Adrenal gland (tissue), 12 donors: Measurements from ENCODE around the gene MAGEB1. TPM values are rescaled to one million over a fixed set of nuclear protein-coding genes. Genes with fewer than 3 reads are reported as not detected.
A peak's percentile ranks its signal among the peaks of the same experiment; 100 is the strongest.

Experiments
- DNase-seq, 7 donors: peaks; one replicate each; pipeline ENCODE4 v3.0.0-alpha.2; 2019 to 2020
- H3K27ac ChIP-seq, 5 donors: fragments of 200-600 bp; sonication (generic) in 4 of 5; 1 replicate in 3 of 5; 2 replicates in 2 of 5; pipeline versions ENCODE4 v1.5.1 to v1.8.0; 2016 to 2020; ENCODE audit warnings: mild to moderate bottlenecking in 1 of 5
- H3K27me3 ChIP-seq: fragments of 200-600 bp; 2 replicates; pipeline ENCODE4 v1.8.0; 2021
- H3K36me3 ChIP-seq, 2 donors: fragments of 200-600 bp; replicated peaks in 1 of 2; 1 replicate in 1 of 2; 2 replicates in 1 of 2; pipeline versions ENCODE4 v1.5.1 to v1.8.0; 2018 to 2022
- H3K4me1 ChIP-seq, 2 donors: fragments of 200-600 bp; replicated peaks in 1 of 2; 1 replicate in 1 of 2; 2 replicates in 1 of 2; pipeline versions ENCODE4 v1.5.1 to v1.8.0; 2018 to 2021
- H3K4me3 ChIP-seq, 4 donors: fragments of 200-600 bp; sonication (generic) in 3 of 4; one replicate each; pipeline ENCODE4 v1.5.1; 2016 to 2018
- H3K9me3 ChIP-seq, 3 donors: fragments of 200-600 bp; sonication (generic) in 1 of 3; replicated peaks in 1 of 3; 1 replicate in 2 of 3; 2 replicates in 1 of 3; pipeline versions ENCODE4 v1.5.1 to v1.8.0; 2016 to 2021
- CTCF ChIP-seq, 6 experiments: fragments of 450-650 bp in 4 of 6; fragments of 200-600 bp in 2 of 6; sonication (generic) in 1 of 6; IDR thresholded peaks; 1 replicate in 5 of 6; 2 replicates in 1 of 6; pipeline versions ENCODE4 v1.5.1 to v1.8.0; 2016 to 2021; ENCODE audit warnings: antibody characterized with exemption in 6 of 6, mild to moderate bottlenecking in 2 of 6, moderate library complexity in 1 of 6
- POLR2A ChIP-seq, 2 donors: fragments of 450-650 bp; IDR thresholded peaks; one replicate each; pipeline ENCODE4 v1.6.1; 2017; ENCODE audit warnings: antibody characterized with exemption in 2 of 2, mild to moderate bottlenecking in 2 of 2, moderate library complexity in 1 of 2
- WGBS, 4 donors: extraction: QIAGEN DNeasy Blood & Tissue Kit in 2 of 4; methylation state at CpG; one replicate each; pipeline versions ENCODE4 v1.1.5 to v1.1.7; 2013 to 2017; 5-methylcytosine and 5-hydroxymethylcytosine counted together
- intact Hi-C, 2 donors: fragments of 100-400 bp; cut with DNase I; formaldehyde crosslinking; loops; one replicate each; pipeline versions ENCODE4 v1.14.1 to v1.15.0; 2022 to 2023
- polyA plus RNA-seq, 3 donors: library from polyadenylated mRNA; stranded (reverse); fragments of 200-250 nt in 2 of 3; fragments of 350-450 nt in 1 of 3; fragmentation: Illumina TruSeq in 1 of 3; extraction: RNeasy Lipid Tissue Mini Kit (QIAGEN cat#74804) in 1 of 3; gene quantifications; one replicate each; pipeline ENCODE4 v1.2.3, GENCODE V29; 2013 to 2014
- total RNA-seq, 9 donors: library from RNA; depleted of rRNA in 4 of 9; stranded (reverse); fragments of >200 nt in 4 of 9; fragments of 120-200 nt in 1 of 9; fragmentation: NEBNext Ultra II Directional in 1 of 9; extraction: Animal tissue kit (Norgen Biotek cat#: 25700) in 1 of 9; gene quantifications; one replicate each; pipeline versions ENCODE4 v1.1.0 to v1.2.4, GENCODE V29; 2013 to 2023
- donor health status: healthy with polysubstance abuse.
- donor health status: Bipolar disorder and iron deficiency.
- donor health status: DM: yes; HTN: yes; CAD: no.
- donor health status: DM: no; HTN: no; CAD: no.
- donor health status: DM: no; HTN: no; CAD: no.
- donor health status: DM: yes; HTN: yes; CAD: no.

MAGEB1 gene
- total and polyA plus RNA-seq, 12 donors = not detected

- peak overlapping the region; percentile 30 to 77 (median 74) for H3K27ac ChIP-seq
- peak in 1 of 2 donors; percentile 23 for TF ChIP-seq POLR2A (IDR thresholded peaks at IDR 0.05)
- no peak for TF ChIP-seq CTCF (IDR thresholded peaks at IDR 0.05)
Measured at GRCh38 chrX:30283456-30284200, 36.7 kb downstream of the MAGEB1 start.

GRCh38 chrX:30296408-30297254 lies 49.7 kb downstream of the MAGEB1 start:
- TF ChIP-seq CTCF (IDR thresholded peaks at IDR 0.05) (no peak), POLR2A (IDR thresholded peaks at IDR 0.05) (no peak)
- Histone ChIP-seq H3K27me3 (peaks cover 10% of the 10 kb centered on the region), H3K27ac (no peak overlapping the region), H3K36me3 (no peaks in the 10 kb centered on the region), H3K4me1 (peaks cover 0 to under 1% of the 10 kb centered on the region in 2 donors), H3K9me3 (no peaks in the 10 kb centered on the region), H3K4me3 (no peak overlapping the region)
- intact Hi-C loops = no loop called here
- no peak for DNase-seq
- WGBS, 4 donors = 49 to 81% (median 64%) methylated on average over 5 of the region's 5 CpGs

More at GRCh38 chrX:30283456-30284200, 36.7 kb downstream of the MAGEB1 start:
- H3K36me3 ChIP-seq = no peaks in the 10 kb centered on the region
- DNase-seq = peak; percentile 26 to 64 (median 41)
- H3K9me3 ChIP-seq = no peaks in the 10 kb centered on the region
- intact Hi-C loops = no loop called here
- 52 to 68% (median 58%) methylated on average over 3 of the region's 3 CpGs for WGBS, 4 donors
- no peaks in the 10 kb centered on the region for H3K27me3 ChIP-seq
- H3K4me3 ChIP-seq = no peak overlapping the region
- peaks cover 7% of the 10 kb centered on the region in 2 donors for H3K4me1 ChIP-seq

GRCh38 chrX:30301208-30301607 lies 54.3 kb downstream of the MAGEB1 start:
- intact Hi-C loops = no loop called here
- no peak for TF ChIP-seq POLR2A (IDR thresholded peaks at IDR 0.05)
- TF ChIP-seq CTCF (IDR thresholded peaks at IDR 0.05) = no peak
- Histone ChIP-seq H3K27ac (peak overlapping the region in 1 of 5 donors; percentile 54), H3K36me3 (no peaks in the 10 kb centered on the region), H3K9me3 (no peaks in the 10 kb centered on the region), H3K27me3 (peaks cover 3% of the 10 kb centered on the region), H3K4me1 (peaks cover 8 to 9% of the 10 kb centered on the region in 2 donors), H3K4me3 (no peak overlapping the region)
- no peak for DNase-seq

Other genes with a start within 250 kb of the MAGEB1 start
- under 1 TPM in 2 of 9 donors, not detected in 7; 0.14 to 0.19 TPM for gene MAGEB2, start 31.6 kb upstream of the MAGEB1 start, total RNA-seq
- gene MAGEB2, start 31.6 kb upstream of the MAGEB1 start, polyA plus RNA-seq = not detected
- under 1 TPM in 1 of 9 donors, not detected in 8; 0.71 TPM for gene MAGEB3, start 16.5 kb upstream of the MAGEB1 start, total RNA-seq
- gene MAGEB3, start 16.5 kb upstream of the MAGEB1 start, polyA plus RNA-seq = under 1 TPM in 1 of 3 donors, not detected in 2; 0.03 TPM
- gene MAGEB4, start 5.1 kb upstream of the MAGEB1 start, total RNA-seq = not detected
- not detected for gene MAGEB4, start 5.1 kb upstream of the MAGEB1 start, polyA plus RNA-seq
- 10 to 100 TPM in 8 of 9 donors, 1 to 10 TPM in 1; 5.4 to 77.4 (median 45.1) TPM for gene NR0B1, start 62.2 kb downstream of the MAGEB1 start, total RNA-seq
- 10 to 100 TPM; 13.1 to 36.5 (median 29.1) TPM for gene NR0B1, start 62.2 kb downstream of the MAGEB1 start, polyA plus RNA-seq